GM10847 (cell line): ENCODE data around the gene AFF2.

ENCODE experiments used
- POLR2A ChIP-seq: IDR thresholded peaks from 2 replicates; pipeline ENCODE4 v1.6.1; 2011; ENCODE audit not compliant: insufficient read length; ENCODE audit errors: extremely low read depth

The AFF2 gene

DNA sequence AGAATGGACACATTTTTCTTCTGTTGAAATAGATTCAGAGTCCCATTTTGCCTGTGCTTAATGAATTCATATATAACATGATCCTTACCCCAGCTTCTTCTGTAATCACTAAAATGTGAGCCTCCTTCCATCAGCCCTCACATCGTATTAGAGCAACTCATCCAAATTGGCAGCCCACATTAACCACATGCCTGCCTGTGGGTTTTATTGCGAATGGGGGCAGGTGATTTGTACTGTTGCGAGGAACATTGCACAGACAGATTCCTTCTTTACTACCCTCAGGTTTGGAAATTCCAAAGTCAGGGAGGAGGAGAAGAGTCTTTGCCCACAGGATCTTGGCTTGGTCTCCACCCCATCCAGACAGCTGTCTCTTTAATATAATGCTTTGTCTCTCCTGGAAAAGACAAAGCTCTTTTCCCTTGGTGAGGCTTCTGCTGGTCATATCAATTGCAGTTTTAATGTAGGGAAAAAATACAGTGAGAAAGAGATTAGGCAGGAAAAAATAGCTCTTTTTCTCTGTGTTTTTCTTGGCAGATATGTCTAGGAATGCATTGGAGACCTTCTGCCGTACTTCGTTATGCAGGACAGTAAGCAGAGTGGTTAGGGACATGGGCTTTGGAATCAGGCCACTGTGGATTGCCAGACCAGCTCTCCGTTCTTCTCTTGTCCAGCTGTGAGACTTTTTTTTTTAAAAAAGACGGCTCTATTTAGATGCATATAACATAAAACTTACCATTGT is 371.2 kb downstream of the AFF2 start:
- no peak for TF ChIP-seq POLR2A

DNA sequence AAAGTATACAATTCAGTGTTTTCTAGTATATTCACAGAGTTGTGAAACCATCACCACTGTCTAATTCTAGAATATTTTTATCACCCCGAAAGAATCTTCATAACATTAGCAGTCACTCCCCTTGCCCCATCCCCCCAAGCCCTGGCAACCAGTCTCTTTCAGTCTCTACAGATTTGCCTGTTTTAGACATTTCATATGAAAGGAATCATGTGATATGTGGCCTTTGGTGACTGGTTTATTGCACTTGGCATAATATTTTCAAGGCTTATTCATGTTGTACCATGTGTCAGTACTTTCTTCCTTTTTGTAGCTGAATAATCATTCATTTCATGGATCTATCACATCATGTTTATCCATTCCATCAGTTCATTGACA is 371.7 kb downstream of the AFF2 start:
- TF ChIP-seq POLR2A, result no peak

DNA sequence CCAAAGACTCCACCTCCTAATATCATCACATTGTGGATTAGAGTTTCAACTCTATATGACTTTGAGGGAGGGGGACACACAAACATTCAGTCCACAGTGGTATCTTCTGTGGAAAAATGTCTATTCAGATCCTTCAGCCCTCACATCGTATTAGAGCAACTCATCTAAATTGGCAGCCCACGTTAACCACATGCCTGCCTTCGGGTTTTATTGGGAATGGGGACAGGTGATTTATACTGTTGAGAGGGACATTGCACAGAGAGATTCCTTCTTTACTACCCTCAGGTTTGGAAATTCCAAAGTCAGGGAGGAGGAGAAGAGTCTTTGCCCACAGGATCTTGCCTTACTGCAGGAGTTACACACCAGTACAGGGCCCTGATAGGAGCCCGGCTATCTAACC is 372.5 kb downstream of the AFF2 start:
- TF ChIP-seq POLR2A, result no peak

DNA sequence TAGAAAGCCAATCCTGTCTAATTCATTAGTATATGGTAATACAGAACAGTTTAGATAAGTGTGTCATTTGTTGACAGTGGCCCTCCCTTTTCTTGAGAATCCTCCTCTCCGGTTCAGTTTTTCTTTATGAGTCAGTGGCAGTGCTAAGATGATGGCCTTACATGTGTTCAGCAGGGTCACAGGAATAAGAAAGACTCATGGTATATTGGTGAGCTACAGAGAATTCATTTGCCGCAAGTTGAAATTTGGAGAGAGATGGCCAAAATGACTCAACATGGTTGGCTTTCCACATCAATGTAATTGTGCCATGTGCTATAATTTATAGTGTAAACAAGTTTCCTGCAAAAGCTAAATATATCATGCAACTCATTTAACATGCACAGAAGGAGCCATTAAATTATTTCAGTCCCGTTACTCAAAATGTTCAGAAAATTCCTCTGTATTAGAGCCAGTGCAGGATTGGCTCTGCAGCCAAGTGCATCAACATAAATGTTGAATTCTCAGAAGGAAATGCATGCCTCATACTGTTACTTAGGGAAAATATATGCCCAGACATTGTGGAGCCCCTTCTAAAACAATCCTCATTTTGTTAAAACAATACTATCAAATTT is 374.3 kb downstream of the AFF2 start:
- TF ChIP-seq POLR2A, result no peak

DNA sequence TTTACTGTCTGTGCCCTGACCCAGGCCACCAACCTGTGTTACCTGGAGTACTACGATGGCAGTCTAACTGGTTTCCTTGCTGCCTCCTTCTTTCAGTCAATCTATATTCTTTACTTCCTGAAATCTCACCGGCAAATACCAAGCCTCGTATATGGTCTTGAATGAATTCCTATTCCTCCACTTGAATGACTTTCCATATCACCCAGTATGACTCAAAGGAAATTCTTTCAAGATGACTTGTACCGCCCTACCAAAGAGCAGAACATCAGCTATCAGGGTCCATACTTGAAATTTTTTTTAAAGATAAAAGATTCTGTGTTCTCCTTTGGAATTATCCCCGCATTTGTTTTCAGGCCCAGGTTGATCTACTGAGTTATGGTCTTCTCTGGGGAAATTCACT is 378.0 kb downstream of the AFF2 start:
- TF ChIP-seq POLR2A, result no peak

DNA sequence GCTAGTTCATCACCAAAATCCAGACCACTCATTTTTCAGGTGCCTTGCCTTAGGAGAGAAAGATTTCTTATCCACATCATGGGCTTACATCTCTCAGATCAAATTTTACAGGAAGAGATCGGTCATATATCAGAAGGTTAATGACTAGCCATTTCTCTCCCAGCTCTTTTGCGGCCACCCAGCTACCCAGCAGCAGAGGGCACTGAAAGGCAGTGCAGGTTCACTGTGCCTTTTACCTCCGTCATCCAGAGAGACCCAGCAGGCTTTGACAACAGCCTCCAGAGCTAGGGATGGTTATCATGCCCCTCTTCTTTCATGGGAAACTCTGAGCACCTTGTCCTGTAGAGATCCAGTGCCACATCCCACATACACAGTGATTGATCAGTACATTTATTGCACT is 384.8 kb downstream of the AFF2 start:
- TF ChIP-seq POLR2A, result no peak

DNA sequence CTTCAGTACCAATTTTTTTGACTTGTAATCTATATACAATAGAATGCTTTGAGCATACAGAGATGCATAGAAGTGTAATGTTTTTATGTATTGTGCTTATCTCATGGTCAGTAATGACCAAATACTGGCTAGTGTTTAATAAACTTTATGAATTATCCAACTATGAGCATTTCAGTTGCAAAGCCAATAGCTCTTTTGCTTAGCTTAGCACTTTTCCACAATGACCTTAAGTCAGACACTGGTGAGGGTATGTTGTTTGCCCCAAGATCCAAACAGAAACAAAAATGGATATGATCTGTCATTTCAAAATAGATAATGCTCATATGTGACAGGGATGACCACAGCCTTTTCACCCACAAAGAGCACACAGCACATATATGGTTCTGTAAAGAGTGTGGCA is 393.0 kb downstream of the AFF2 start:
- TF ChIP-seq POLR2A, result no peak

DNA sequence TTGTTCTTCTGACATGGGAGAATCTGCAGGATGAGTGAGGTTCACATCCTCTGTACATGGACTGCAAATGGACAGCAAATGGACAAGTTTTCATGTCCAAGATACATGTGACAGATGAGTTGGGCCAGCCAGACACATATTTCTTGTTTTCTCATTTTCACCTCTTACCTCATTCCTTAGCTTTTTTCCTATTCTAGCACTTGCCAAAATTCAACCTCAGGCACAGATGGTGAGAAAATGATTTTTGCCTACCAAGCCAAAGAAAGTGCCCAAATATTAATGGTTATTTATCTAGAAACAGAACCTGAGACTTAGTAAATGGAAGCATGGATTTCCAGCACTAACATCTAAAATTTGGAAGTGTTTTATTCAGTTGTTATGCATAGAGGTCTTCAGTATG is 402.2 kb downstream of the AFF2 start:
- no peak for TF ChIP-seq POLR2A

DNA sequence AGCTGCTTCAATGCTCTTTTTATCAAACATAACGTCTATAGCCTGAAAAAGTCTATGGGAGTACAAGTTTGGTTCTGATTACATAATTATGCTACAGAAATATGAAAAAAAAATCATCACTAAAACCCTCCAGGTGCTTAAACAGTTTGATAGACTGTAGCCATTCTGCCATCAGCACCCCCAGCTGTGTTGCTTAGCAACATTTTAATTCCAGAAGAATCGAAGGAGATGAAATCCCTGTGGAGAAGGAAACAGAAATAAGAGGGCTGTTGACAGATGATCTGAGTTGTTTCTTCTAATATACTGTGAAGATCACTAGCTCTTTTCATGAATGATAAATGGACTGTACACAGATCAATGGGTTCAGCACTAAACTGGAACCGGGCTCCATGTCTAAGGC is 402.8 kb downstream of the AFF2 start:
- TF ChIP-seq POLR2A, result no peak

DNA sequence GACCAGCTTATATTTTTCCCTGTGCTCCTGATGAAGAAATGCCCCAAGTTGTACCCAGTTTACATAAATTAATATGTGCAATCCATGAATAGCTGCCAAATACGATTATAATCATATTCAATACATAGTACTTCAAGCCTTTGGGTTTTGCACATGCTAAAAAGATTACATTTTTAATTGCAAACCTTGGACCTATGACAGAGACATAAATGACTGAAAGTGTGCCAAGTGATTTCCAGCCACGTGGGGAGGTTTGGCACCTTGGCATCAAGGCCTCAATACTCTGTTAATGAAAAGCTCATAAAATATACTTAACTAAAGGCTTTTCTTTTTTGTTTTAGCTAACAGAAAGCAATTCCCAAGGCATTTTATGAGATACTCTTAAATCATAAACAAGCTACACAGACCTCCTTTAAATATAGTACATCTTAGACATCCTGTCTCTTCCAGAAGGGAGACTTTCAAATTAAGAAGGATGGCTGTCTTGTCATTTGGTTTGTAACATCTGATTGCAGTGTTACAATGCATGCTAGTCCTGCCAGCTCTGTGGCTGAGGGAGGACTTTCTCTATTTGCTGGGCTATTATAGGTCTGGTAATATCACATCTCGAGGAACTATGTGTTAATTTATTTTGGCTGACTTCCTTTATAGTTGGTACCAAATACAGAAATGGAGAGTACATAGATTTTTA is 404.1 kb downstream of the AFF2 start:
- no peak for TF ChIP-seq POLR2A

DNA sequence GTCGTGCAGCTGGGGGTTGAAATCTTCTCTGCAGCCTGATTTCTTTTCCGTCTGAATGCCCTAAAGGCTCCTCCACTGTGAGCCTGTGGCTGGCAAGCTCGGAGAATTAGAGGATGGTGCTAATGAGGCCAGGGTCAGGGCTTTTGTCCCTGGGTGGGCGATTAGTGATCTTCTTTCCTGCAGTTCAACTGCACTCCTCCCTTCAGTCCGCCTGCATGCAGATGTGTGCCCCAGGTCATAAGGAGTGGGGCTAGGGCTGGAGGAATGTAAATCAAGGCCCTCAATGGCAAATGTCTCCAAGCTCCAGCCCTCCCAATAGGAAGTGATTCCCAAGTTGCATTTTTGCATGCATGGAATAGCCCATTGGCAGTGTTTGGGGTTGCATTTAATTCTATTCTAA is 405.0 kb downstream of the AFF2 start:
- TF ChIP-seq POLR2A, result no peak

DNA sequence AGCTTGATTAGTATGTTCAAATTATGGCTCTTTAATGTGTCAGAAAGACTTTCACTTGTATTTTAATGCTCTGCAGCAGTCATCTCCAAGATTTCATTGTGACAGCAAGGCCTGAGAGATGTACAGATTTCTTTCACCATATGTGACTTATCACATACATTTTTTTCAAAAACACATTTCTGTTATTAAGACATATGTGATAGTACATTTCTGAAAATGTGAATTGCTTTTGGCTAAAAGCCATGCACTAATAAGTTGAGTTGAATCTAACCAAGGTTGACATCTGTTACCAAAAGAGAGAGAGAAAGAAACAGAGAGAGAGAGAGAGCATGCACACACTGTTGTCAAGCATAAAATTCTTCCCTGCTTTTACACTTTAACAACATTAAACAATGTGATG is 409.3 kb downstream of the AFF2 start:
- no peak for TF ChIP-seq POLR2A

DNA sequence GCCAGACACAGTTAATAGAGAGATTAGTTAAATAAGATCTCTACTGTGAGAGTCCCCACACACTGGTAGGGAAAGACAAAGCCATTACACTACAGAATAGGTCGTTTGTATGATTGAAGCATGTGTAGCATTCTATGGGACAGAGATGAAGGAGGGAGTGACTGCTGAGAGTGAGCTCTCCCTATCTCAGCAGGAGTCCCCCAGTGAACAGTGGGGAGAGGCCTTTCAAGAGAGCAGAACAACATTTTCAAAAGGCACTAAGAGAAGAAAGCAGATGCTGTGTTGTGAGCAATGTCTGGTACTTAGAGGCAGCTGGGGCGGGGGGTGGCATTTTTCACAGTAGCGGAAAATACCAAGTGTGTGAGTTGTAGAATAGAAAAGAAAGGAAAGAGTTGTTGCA is 413.6 kb downstream of the AFF2 start:
- no peak for TF ChIP-seq POLR2A

DNA sequence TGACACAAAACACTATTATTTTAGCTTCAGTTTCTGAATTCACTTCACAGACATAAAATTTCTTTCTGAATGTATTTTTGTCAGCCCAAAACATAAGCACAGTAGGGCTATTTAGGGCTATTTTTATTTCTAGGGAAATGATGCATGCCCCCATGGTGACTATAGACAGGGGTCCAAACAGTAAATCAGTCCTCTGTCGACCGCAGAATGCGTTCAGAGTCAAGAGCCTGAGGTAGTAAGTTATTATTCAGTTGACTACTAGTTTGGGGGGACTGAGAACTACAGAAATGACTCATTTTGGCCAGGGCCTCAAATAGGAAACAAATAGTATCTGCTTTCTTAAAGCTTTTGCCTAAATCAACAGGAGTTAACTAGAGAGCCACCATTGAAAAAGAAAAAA is 414.4 kb downstream of the AFF2 start:
- TF ChIP-seq POLR2A, result no peak

DNA sequence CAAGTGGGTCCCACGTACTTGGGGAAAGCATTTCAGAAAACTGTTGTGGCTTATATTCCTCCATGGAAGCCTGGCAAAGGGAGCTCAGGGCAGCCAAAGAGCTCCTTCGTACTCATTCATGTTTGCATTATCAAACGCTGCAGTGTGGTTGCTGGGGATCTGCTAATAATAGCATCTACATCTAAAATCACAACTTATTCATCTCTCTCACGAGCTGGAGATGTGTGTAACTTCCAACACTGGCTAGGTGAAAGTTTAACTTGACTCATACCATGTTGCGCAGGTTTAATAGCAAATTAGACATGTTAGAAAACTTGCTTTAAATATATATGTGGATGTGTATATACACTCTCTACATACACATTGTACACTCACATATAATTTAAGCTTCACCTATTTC is 415.1 kb downstream of the AFF2 start:
- TF ChIP-seq POLR2A, result no peak

DNA sequence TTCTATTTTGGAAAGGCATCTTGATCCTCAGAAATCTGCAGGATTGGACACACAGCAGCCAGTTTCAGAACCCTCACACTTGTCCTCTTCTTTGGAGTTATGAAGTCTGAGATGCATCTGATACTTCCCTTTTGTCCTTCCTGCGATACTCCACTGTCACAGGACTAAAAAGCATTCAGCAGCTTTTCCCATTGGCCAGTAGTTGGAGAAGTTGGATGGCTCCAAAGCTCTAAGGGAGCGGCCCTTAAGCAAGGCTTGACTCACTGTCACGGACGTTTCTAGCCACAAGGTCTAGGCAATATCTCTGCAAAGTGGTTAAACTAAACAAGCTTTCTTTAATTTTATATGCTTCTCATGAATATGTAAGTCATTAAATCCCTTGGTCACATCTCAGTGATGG is 417.0 kb downstream of the AFF2 start:
- TF ChIP-seq POLR2A, result no peak
